Prostate gland (tissue), 2 donors: ENCODE data around the gene VILL.

Source experiments
- CTCF ChIP-seq, 4 experiments: fragments of 200-600 bp in 2 of 4; fragments of 450-650 bp in 2 of 4; sonication (generic) in 2 of 4; IDR thresholded peaks; 1 replicate in 3 of 4; 2 replicates in 1 of 4; pipeline ENCODE4 v1.5.1; 2016 to 2019; ENCODE audit warnings: antibody characterized with exemption in 4 of 4, mild to moderate bottlenecking in 2 of 4, moderate library complexity in 2 of 4
- POLR2A ChIP-seq: fragments of 450-650 bp; IDR thresholded peaks from one replicate; pipeline ENCODE4 v1.6.1; 2016; ENCODE audit warnings: antibody characterized with exemption, mild to moderate bottlenecking
- POLR2AphosphoS5 ChIP-seq: sonication (generic); formaldehyde crosslinking; IDR thresholded peaks from one replicate; pipeline ENCODE4 v1.6.1; 2017; ENCODE audit warnings: antibody characterized with exemption

- TF ChIP-seq CTCF (IDR thresholded peaks at IDR 0.05) (no peak), POLR2A (no peak), POLR2AphosphoS5 (no peak)
Observed at GRCh38 chr3:37964716-37965115, 25.9 kb upstream of the VILL start.
